HG03520 (cell line): ENCODE measurements around the gene KCNIP1.

Source experiments
- ATAC-seq: cut with Tn5 transposase; IDR thresholded peaks from one replicate; pipeline ENCODE4 v1.9.1; 2021; ENCODE audit warnings: mild to moderate bottlenecking, moderate library complexity; ENCODE audit not compliant: unreplicated experiment

Gene KCNIP1

DNA sequence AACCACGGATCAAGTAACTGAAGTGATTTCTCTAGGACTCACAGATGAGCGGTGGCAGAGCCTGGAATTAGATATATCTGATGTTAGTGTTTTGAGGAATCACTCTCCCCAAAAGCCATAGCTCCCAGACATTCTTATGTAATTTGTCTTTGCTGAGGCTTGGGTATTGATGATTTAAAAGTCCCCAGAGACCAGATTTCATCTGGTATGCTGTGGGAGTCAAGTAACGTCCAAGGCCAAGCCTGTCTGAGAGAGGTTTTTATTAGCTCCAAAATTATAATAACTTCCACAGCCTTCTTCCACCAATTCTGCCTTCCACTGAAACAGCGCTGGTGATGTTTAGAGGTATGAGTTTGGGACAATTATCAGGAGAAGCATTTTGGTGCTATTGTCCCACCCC, 21.3 kb upstream of the KCNIP1 start:
- no peak for ATAC-seq

DNA sequence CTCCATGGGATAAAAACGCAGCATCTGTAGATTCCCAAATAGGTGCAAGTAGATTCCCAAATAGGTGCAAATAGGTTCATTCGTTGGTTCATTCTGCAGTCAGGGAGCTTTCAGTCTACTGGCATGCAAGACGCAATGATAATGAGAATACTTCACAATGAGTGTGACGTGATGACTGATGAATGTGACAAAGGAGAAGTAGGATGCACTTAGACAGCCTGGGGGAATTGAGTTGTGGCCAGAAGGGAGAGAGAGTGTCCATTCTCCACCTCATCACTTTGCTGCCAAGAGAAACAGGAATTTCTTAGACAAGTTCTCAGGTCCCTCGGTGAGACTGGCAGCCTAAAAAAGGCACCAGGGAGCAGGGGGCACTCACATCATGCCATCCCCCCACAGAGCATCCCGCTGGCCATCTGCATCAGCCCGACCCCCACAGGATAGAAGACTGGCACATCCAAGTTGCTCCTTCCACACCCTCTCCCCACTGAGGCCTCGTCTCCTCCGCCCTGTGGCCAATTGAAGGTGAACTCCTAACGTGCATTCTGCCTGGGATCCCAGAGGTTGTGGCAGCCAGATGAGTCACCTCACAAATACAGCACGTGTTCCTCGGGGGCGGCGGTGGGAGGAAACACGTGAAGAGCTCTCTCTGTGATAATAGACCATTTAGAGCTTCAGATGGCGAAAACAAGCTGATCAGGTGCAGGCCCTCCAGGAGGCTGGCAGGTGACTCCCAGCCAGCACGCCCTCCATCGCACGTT, 19.9 kb upstream of the KCNIP1 start:
- ATAC-seq: no peak

DNA sequence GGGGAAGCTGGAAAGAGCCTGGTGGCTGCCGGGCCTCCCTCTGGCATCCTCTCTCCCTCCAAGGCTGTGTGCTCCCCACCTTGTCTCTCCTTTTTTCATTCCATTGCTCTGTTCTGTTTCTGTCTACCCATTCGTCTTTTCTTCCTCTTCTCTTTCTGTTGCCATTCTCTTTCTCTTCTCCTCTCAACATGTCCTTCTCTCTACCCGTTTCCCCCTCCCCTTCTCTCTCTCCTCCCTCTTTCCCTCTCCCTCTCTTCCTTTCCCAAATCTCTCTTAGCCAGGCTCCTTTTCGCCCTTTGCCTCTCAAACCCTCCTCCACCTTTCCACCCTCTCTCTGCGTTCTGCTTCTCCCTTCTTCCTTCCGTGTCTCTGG, 19.4 kb upstream of the KCNIP1 start:
- ATAC-seq: no peak

DNA sequence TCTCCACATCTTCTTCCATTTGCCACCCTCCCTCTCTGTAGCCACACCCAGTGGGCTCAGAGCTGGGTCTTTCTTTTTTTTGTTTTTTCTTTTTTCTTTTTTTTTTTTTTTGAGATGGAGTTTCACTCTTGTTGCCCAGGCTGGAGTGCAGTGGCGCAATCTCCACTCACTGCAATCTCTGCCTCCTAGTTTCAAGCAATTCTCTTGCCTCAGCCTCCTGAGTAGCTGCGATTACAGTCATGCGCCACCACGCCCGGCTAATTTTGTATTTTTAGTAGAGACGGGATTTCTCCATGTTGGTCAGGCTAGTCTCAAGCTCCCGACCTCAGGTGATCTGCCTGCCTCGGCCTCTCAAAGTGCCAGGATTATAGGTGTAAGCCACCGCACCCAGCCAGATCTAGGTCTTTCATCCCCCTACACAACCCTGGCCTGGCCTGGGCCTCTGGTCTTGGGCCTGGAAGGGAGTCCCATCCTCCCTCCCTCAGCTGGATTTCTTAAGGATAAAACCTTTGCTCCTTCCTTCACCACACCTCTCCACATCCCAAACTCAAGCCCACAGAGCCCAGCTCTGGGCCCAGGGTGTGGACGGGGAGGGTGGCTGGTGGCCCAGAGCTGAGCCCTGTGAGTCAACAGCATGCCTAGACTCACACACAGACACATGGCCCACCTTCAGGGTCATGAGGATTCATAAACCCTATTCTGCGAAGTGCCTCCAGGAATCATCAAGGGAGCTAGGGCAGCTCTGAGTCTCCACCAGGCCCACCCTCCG, 18.8 kb upstream of the KCNIP1 start:
- ATAC-seq: no peak

DNA sequence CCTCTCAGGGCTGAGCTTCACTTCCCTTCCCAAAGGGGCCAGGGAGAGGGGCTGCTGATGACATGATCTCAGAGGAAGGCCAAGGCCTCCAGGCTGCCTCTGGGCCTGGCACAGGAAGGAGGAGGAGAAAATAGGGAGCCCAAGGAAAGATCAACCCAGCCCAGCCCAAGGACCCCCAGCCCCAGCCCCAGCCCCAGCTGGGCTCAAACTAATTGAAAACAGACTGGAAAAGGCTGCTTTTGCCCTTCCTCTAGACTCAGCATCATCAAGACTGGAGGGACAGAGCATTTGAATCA, 18.3 kb upstream of the KCNIP1 start:
- no peak for ATAC-seq

DNA sequence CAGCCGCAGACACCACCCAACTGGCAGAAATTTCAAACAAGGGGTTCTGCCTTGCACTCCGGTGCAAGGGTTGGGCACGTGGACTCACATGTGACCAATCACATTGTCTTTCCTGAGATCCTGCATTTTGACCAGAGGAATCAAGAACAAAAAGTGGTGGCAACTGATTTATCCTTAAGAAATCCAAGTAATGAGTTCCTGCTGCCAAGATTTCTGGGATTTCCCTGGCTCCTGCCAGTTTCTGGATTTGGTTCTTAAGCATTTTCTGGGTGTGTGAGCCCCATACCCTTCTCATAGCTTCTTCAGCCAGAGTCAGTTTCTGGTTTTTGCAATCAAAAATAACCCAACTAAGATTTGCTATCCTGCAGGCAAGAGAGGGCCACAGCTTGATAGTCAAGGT, 17.4 kb upstream of the KCNIP1 start:
- no peak for ATAC-seq

DNA sequence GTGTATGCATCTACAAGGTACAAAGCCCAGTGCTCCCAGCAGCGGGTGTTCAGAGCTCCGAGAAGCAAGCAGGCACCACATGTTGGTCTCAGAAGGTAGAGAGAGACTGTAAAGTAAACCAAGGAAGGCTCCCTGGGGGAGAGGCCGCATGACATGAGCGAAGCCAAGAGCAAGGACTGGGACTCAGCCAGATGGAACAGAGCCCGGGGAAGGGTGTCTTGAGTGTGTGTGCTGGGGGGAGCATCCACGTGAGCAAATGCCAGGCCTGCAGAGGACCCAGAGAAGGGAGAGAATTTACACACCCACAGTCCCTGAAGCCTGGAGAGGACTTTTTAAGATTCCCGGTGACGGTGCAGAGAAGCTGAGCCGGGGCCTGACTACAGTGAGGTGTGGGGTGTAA, 15.2 kb upstream of the KCNIP1 start:
- ATAC-seq: no peak

DNA sequence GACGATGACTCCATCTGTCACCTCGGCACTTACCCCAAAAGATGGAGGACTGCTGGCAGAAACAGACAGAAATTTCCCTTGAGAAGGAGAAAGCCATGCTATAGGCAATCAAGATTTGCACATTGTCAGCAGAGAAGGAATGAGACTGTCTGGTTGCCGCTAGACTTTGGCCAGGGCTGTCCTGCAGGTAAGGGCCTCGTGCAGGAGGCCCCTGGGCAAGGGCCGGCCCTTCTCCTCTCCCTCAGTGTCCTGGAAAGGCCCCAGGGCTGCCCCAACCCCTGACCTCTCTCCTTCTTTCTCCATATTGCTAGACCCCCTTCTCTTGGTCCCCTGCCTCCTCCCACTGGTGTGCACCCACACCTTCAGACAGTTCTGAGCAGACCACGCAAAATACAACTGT, 14.6 kb upstream of the KCNIP1 start:
- ATAC-seq: no peak

DNA sequence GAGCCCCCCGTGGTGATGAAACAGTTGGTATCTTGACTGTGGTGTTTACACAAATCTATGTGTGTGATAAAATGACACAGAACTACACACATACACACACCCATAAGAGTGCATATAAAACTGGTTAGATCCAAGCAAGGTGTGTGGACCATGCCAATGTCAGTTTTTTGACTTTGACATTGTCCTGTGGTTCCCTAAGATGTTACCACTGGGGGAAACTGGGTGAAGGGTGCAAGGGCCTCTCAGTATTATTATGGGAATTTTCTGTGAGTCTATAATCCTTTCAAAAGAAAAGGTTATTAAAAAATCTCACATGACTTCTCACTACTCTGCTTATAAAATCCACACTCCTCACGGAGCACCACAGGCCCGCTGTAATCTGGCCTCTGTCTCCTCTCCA, 13.4 kb upstream of the KCNIP1 start:
- no peak for ATAC-seq

DNA sequence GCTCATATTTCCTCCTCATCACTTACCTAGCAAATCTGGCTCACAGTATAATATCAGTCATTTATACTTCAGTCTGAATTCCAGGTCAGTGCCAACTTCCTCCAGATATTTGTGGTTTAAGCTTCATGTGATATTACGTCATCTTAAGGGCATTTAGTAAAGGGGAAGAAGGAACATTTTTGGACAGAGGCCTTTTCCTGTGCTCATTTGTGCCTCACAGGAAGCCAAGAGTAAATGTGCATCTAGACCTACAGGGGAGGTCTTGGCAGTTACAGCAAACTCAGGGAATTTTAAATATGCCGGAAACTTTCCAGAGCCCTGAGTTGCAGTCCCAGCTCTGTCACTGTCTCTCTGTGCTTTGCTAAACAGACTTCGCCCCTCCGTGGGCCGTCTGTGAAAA, 12.3 kb upstream of the KCNIP1 start:
- no peak for ATAC-seq

DNA sequence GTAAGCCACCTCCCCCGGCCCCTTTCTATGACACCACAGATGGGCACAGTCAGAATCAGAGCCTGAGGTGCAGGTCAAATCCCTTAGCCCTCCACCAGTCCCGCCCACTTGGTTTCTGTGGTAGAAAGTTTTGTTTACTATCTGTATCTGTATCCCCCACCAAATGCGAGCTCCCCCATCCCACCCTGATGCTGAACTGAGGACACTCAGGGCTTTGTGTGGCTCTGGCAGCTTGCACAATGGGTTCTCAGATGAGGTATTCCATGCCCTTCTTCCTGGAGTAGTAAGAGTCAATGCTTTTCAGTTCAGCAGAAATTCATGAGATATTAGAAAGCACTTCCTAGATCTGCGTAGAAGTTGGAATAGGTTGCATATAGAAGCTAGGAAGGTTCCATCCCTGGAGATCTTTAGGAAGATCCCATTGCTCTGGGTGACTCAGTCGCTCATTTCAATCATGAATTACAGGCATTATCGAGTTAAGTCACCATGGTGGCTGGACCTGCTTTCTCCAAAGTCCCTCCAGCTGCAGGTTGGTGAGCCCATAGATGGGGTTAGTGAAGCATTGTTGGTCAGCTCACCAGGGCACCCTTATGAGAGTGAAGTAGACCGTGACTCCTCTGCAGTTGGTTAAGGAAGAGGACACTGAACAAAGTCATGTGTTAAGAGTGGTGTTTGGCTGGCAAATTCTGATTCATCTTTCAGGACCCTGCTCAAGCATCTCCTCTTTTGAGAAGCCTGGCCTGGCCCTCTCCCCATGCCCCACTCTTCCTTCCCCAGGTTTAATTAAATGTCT, 10.6 kb upstream of the KCNIP1 start:
- no peak for ATAC-seq

DNA sequence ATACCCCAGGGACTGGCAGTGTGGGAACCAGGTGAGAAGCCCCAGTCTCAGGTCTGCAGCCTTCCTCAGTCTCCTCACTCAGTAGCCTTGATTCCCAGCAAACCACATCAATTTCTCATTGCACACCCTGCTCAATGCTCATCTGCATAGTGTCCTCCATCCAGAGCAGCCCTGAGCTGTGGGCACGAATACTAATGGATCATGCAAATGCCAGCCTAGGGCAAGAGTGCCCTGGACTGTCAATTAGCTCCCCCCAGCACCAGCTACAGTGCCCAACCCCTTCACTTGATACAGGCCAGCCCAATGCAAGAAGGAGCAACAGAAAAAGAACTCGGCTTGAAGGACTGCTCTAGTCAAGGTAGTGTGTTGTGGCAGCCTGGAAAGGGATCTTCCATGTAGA, 9.8 kb upstream of the KCNIP1 start:
- no peak for ATAC-seq

DNA sequence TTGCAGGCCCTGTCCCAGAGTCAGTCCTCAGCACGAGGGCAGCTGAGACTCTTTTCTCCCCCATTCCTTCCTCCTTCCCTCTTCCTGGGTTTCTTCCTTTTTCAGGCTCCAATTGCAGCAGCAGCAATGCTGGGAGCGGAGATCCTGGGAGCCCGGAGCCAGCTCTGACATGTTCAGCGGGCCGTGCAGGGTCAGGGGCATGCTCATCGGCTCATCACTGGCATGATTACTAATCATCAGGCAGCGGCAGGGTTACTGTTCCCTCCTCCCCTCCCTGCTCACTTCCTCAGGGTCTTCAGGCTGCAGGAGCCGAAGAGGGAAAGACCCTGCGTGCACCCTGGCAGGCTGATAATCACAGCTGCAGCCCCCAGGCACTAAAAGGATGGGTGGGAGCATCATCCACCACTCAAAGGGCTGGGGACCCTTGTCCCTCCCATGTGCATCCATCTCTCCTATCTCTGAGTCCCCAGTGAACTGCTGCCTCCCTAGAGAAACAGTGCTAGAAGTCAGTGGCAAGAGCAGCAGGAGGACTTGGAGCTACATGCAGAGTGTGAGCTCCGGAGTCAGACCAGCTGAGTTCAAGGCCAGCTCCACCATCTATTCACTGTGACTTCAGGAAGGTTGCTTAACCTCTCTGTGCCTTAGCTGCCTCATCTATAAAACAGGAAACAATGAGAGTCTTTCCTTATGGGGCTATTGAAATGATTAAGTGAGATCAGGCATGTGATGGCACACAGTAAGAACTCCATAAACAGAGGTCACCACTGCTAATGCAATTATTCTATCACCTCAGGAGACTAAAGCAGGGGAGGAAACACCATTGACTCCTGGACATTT, 7.8 kb upstream of the KCNIP1 start:
- no peak for ATAC-seq

DNA sequence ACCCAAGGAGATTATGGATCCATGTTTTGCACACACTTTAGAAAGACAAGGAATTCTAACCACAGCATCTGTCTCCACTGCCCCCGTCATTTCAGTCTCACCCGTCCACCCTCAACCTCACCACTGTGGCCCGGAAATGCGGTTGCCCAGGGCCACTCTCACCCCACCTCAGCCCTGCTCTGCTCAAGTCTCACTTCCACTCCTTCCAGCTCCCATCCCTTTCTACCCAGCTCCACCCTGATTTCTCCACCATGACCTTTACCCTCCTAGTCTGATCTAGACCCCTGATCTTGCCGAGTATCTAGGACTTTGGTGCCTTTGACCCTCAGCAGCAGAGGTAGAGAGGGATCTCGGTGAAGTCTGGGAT, 7.2 kb upstream of the KCNIP1 start:
- ATAC-seq: no peak

DNA sequence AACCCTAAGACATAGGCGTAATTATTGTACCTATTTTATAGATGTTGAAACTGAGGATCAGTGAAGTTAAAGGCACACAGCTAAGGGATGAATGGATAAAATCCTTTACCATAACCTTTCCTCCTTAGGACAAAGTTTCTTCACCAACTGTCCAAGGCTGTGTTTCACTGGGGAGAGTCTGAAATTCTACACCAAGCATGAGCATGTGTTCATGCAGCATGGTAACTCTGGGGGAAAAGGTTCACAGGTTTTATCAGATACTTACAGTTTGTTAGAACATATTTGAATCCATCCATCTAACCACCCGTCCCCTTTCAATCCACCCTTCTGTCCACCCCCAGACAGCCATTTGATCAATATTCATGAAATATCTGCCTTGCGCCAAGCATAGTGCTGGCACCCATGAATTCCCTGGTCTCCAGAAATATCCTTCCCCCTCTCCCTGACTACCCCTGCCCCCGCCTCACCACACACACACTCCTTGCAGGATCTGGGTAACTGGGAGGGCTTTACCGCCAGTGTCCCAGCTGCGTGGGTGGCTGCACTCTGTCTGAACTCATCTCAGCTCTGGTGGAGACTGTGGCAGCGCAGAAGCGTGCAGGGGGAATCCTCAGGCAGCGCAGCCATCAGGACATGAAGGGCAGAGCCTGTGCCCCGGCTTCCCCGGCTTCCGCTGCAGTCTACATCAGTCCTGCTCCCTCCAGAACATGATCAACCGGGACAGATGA, 6.3 kb upstream of the KCNIP1 start:
- no peak for ATAC-seq

DNA sequence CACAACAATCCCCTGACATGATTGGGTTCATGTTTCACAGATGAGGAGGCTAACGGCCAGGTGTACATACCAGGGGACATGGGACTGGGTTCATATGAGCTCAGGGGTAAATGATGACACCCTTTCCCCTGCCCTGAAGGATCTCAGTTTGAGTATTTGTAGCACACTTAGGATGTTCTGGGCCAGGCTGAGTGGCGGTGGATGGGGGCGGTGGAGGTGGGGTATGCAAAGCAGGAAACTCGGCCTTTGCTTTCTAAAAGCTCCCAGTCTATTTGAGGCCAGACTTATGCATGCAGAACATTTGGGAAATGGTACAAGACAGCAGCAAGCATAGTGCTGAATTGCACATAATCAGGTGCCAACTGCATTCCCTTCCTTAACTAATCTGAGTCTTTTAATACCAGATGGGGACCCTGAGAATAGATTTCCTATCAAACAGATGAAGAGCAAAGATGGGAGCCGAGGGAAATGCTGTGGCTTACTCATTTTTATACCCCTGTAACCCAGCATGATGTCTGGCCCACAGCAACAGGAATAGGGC, 4.9 kb upstream of the KCNIP1 start:
- ATAC-seq: no peak

DNA sequence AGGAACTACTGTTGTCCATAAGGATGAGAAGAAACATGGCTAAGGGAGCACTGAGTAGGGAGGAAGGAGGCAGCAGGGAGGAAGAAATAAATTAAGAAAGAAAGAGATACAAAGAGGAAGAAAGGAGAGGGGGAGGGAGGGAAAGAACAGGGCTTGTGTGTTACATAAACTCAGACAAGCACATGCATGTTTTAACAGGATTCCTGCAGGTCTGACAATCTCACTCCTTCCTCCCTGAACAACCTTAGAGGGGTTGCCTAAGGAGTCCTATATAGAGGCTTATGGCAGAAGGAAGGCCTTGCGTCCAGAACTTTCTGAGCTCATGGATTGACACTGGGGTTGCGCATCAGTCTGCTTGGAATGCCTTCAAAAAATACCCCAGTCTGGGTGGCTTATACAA, 4.2 kb upstream of the KCNIP1 start:
- ATAC-seq: no peak

DNA sequence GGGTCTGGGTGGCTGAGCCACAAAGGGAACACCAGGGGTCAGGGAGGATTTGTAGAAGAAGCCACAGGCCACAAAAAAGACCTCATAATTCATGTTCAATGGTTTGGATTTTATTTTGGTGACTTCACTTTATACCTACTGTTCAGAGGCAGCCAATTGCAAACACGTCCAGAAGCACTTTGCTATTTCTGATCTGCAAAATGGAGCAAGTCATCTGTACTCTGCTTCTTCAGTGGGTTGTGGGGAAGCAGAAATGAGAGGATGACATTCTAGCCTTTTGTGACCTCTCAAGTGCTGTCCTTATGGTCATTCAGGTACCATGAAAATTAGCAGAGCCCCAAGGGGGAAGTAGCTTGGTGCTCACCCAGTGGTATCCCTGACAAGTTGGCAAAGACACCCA, 2.5 kb upstream of the KCNIP1 start:
- ATAC-seq: no peak

DNA sequence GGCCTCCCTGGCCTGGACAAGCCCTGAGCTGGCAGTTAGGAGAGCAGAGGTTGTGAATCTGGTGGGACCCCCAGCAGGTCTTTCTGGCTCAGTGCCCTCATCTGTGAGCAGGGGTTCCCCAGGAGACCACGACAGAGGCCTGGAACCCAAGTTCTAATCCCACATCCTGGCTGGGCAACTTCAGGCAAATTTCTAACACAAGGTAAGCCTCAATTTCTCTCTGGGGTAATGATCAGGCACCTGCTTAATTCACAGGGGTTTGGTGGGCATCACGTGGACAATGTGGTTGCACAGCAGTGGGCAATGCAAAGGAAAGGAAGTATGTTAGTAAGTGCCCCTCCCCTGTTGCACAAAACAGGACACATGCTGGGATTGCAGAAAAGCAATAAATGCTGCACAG, 1.9 kb upstream of the KCNIP1 start:
- no peak for ATAC-seq

DNA sequence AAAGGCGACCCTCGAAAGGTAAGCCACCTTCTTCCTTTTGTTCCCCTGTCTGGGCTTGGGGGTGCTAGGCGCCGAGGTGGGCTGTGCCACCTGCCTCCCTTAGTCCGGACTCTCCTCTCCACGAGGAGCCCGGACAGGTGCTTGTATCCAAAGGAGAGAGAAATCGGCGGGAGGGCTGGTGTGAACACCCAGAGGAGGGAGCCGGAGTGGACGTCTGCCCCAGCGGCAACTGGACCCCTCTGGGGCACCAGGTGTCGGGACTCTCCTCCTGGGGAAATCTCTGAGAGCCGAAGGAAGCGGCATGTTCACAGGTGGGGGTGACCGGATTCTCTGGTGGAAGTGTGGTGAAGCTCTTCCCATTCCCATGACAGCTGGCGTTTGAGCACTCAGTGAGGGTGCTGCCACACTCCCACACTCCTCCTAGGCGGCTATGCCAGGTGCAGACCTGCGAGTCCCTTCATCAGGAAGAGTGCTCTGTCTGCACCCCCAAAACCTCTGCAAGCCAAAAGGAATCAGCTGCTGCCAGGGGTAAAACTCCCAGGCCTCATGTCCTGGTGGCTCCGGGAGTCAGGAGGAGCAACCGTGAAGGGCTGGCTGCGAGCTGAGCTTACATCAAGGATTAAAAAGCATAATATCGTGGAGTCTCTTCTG, 921 bp downstream of the KCNIP1 start:
- ATAC-seq: no peak
